ENCODE measurements around the gene NHS.

The NHS gene

DNA sequence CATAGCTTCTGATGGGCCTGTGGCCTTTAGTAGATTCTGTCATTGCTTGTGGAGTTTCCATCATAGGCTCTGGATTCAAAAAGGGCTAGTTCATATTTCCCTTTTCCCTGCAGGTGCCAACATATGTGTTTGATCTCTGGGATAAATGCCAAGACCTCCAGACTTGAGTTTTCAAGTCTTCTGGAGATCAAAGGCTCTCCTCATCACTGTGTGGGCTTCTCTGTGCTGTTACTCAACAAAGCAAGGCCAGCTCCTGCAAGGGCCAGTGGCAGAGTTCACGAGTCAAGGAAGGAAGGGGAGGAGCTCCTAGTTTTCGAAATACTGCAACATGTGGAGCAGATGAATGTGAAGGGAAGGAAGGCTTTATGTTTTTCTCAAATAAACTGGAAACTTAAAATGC, 299.6 kb downstream of the NHS start:
- TF ChIP-seq, protein P1, sequence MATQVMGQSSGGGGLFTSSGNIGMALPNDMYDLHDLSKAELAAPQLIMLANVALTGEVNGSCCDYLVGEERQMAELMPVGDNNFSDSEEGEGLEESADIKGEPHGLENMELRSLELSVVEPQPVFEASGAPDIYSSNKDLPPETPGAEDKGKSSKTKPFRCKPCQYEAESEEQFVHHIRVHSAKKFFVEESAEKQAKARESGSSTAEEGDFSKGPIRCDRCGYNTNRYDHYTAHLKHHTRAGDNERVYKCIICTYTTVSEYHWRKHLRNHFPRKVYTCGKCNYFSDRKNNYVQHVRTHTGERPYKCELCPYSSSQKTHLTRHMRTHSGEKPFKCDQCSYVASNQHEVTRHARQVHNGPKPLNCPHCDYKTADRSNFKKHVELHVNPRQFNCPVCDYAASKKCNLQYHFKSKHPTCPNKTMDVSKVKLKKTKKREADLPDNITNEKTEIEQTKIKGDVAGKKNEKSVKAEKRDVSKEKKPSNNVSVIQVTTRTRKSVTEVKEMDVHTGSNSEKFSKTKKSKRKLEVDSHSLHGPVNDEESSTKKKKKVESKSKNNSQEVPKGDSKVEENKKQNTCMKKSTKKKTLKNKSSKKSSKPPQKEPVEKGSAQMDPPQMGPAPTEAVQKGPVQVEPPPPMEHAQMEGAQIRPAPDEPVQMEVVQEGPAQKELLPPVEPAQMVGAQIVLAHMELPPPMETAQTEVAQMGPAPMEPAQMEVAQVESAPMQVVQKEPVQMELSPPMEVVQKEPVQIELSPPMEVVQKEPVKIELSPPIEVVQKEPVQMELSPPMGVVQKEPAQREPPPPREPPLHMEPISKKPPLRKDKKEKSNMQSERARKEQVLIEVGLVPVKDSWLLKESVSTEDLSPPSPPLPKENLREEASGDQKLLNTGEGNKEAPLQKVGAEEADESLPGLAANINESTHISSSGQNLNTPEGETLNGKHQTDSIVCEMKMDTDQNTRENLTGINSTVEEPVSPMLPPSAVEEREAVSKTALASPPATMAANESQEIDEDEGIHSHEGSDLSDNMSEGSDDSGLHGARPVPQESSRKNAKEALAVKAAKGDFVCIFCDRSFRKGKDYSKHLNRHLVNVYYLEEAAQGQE (IDR thresholded peaks at IDR 0.05; ENCODE audit: insufficient read depth in 1 of 2, low read depth in 2 of 2, low read length in 2 of 2), result no peak
- TF ChIP-seq SIN3A (IDR thresholded peaks at IDR 0.05; ENCODE audit: borderline replicate concordance, insufficient read depth, low read length) (no peak), TAF1 (IDR thresholded peaks at IDR 0.05; ENCODE audit: borderline replicate concordance, insufficient read depth, low read length) (no peak), FOXP2 (optimal IDR thresholded peaks at IDR 0.05; ENCODE audit: borderline replicate concordance, extremely low read depth, extremely low read length, insufficient read depth) (no peak), POLR2AphosphoS5 (IDR thresholded peaks at IDR 0.05; ENCODE audit: low read depth, low read length) (no peak)

DNA sequence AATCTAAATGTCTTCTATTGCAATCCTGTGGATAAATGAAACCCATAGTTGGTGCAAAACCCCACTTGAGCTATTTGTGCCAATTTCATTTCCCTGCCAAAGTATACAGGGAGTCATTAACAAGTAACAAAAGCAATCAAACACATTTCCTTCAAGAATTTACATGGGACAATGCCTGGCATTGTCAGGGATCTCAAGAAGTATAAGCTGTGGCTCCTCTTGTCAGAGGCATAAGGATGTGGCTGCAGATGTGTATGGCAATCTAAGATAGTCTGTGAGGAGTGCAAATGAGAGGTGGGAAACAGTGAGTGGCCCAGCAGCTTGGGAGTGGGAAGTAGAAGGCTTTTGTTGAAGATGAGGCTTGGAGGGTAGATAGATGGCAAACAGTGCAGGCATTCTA, 304.3 kb downstream of the NHS start:
- TF ChIP-seq SIN3A (IDR thresholded peaks at IDR 0.05; ENCODE audit: borderline replicate concordance, insufficient read depth, low read length), result no peak
- TF ChIP-seq POLR2AphosphoS5 (IDR thresholded peaks at IDR 0.05; ENCODE audit: low read depth, low read length), result no peak
- TF ChIP-seq TAF1 (IDR thresholded peaks at IDR 0.05; ENCODE audit: borderline replicate concordance, insufficient read depth, low read length), result no peak
- no peak for TF ChIP-seq FOXP2 (optimal IDR thresholded peaks at IDR 0.05; ENCODE audit: borderline replicate concordance, extremely low read depth, extremely low read length, insufficient read depth)
- TF ChIP-seq, protein P1 (IDR thresholded peaks at IDR 0.05; ENCODE audit: insufficient read depth in 1 of 2, low read depth in 2 of 2, low read length in 2 of 2), result no peak

DNA sequence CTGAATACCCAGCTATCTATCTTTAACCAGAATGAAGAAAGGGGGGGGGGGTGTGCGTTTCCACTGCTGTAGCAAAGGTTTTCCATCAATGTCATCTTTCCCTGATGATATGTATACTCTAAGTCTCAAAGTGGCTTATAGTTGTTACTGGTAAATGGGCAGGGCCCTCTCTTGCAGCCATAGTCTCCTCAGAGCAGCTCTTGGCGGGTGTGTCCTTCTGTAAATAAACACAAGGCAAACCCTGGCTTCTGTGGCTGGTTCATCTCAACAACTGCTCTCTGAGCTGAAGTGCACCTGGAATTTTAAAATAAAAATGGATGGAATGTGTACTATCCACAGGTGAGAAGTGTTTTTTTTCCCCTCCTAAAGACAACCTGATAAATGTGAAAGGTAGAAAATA, 304.8 kb downstream of the NHS start:
- TF ChIP-seq, protein P1 (IDR thresholded peaks at IDR 0.05; ENCODE audit: insufficient read depth in 1 of 2, low read depth in 2 of 2, low read length in 2 of 2), result no peak
- TF ChIP-seq TAF1 (IDR thresholded peaks at IDR 0.05; ENCODE audit: borderline replicate concordance, insufficient read depth, low read length), result no peak
- TF ChIP-seq POLR2AphosphoS5 (IDR thresholded peaks at IDR 0.05; ENCODE audit: low read depth, low read length), result no peak
- no peak for TF ChIP-seq FOXP2 (optimal IDR thresholded peaks at IDR 0.05; ENCODE audit: borderline replicate concordance, extremely low read depth, extremely low read length, insufficient read depth)
- no peak for TF ChIP-seq SIN3A (IDR thresholded peaks at IDR 0.05; ENCODE audit: borderline replicate concordance, insufficient read depth, low read length)

DNA sequence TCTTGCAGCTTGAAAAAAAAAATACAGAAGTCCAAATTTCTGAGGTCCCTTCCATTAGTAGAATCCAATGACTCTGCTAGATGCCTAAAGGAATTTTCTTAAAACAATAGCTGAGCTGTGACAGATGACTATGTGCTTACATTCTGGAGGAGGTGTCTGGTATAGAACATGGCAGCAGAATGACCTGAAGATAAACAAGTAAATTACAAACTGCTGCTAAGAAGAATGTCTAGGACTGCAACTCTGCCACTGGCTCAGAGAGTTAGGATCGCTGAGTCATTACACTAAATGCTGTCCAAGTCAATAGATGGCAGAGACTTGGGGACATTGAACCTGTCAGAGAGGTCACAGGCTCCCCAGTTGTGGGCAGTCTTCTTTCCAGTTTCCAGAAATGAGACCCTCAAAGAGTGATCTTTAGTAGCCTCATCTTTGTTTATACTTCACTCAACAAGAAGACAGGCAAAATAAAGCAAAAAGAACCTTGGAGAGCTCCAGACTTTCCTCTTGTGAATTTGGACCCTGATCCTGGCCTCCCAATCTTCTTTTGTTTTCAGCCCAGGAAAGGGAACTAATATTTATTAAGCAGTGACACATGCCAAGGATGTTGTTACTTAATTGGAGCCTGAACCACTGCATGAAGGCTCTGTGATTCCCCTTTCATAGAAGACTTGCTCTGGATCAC, 305.9 kb downstream of the NHS start:
- TF ChIP-seq, protein P1 (IDR thresholded peaks at IDR 0.05; ENCODE audit: insufficient read depth in 1 of 2, low read depth in 2 of 2, low read length in 2 of 2), result peak; percentile 56 to 78; a peak in 2 of 4 replicates
- TF ChIP-seq FOXP2 (optimal IDR thresholded peaks at IDR 0.05; ENCODE audit: borderline replicate concordance, extremely low read depth, extremely low read length, insufficient read depth), result no peak

DNA sequence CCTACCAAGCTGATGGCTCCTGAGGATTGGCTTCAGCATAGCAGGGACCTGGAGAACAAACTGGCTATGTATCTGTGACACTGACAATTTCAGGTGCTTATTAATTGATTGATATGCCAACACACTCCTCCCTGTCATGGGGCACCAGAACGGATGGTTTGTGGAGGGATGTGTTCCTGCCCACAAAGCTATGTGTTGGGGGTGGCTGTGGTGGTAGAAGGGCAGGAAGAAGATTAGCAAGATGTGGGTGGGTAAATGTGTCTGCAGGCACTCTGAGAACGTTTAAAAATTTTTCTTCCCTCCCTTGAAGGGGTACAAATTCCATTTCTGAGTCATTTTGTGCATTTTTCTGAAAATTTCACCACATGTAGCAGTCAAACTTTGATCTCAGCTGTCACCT, 307.3 kb downstream of the NHS start:
- no peak for TF ChIP-seq TAF1 (IDR thresholded peaks at IDR 0.05; ENCODE audit: borderline replicate concordance, insufficient read depth, low read length)
- TF ChIP-seq FOXP2 (optimal IDR thresholded peaks at IDR 0.05; ENCODE audit: borderline replicate concordance, extremely low read depth, extremely low read length, insufficient read depth), result no peak
- no peak for TF ChIP-seq POLR2AphosphoS5 (IDR thresholded peaks at IDR 0.05; ENCODE audit: low read depth, low read length)
- TF ChIP-seq, protein P1 (IDR thresholded peaks at IDR 0.05; ENCODE audit: insufficient read depth in 1 of 2, low read depth in 2 of 2, low read length in 2 of 2), result no peak
- no peak for TF ChIP-seq SIN3A (IDR thresholded peaks at IDR 0.05; ENCODE audit: borderline replicate concordance, insufficient read depth, low read length)

Measured in PFSK-1 (cell line).